ENCODE results near the gene SPIRE1. TPM values are rescaled to one million over a fixed set of nuclear protein-coding genes. Genes with fewer than 3 reads are reported as not detected.
"Not testable (repeated sequence)": the region's sequence is repeated elsewhere in the genome, so short reads cannot be mapped to it uniquely, and the experiment has no call there.

SPIRE1 gene
- total RNA-seq, 1 donor from 2014 or later, result 47.0 TPM

- DNase-seq (ENCODE audit: extremely low spot score, unreplicated experiment), result no peak
- no peak overlapping the region for H3K27ac Mint-ChIP-seq (ENCODE audit: unreplicated experiment)
- peaks cover 37% of the 10 kb centered on the region for H3K4me1 Mint-ChIP-seq (ENCODE audit: unreplicated experiment)
- H3K36me3 Mint-ChIP-seq (ENCODE audit: unreplicated experiment), result peaks cover 5% of the 10 kb centered on the region
- TF ChIP-seq CTCF (IDR thresholded peaks at IDR 0.05), result no peak
- H3K9me3 Mint-ChIP-seq (ENCODE audit: unreplicated experiment), result peaks cover 13% of the 10 kb centered on the region
- H3K4me3 Mint-ChIP-seq (ENCODE audit: unreplicated experiment), result no peak overlapping the region
- H3K27me3 Mint-ChIP-seq (ENCODE audit: unreplicated experiment), result no peaks in the 10 kb centered on the region
Observed at GRCh38 chr18:12569791-12570190, 88.1 kb downstream of the SPIRE1 start.

- Mint-ChIP-seq H3K36me3 (ENCODE audit: unreplicated experiment) (peaks cover 10% of the 10 kb centered on the region), H3K4me1 (ENCODE audit: unreplicated experiment) (peaks cover 30% of the 10 kb centered on the region), H3K9me3 (ENCODE audit: unreplicated experiment) (peaks cover 21% of the 10 kb centered on the region), H3K27me3 (ENCODE audit: unreplicated experiment) (no peaks in the 10 kb centered on the region), H3K27ac (ENCODE audit: unreplicated experiment) (no peak overlapping the region), H3K4me3 (ENCODE audit: unreplicated experiment) (no peak overlapping the region)
- no peak for TF ChIP-seq CTCF (IDR thresholded peaks at IDR 0.05)
- DNase-seq (ENCODE audit: extremely low spot score, unreplicated experiment), result no peak
Observed at GRCh38 chr18:12567849-12568248, 90.1 kb downstream of the SPIRE1 start.

DNA sequence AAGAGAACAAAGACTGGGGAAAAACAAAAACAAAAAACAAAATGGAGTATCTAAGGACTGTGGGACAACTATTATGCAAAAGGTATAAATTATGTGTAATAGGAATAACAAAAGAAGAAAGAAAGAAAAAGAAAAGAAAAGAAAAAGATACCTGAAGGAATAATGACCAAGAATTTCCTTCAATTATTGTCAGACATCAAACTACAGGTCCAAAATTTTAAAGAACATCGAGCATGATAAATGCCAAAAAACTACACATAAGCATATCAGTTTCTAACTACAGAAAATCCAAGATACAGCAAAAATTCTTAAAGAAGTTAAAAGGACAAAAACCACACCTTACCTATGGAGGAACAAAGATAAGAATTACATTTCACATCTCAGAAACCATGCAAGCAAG lies 93.0 kb downstream of the SPIRE1 start:
- TF ChIP-seq CTCF (IDR thresholded peaks at IDR 0.05), result no peak
- peaks cover 21% of the 10 kb centered on the region for H3K9me3 Mint-ChIP-seq (ENCODE audit: unreplicated experiment)
- no peaks in the 10 kb centered on the region for H3K27me3 Mint-ChIP-seq (ENCODE audit: unreplicated experiment)
- peaks cover 17% of the 10 kb centered on the region for H3K4me1 Mint-ChIP-seq (ENCODE audit: unreplicated experiment)
- H3K27ac Mint-ChIP-seq (ENCODE audit: unreplicated experiment), result no peak overlapping the region
- peaks cover 10% of the 10 kb centered on the region for H3K36me3 Mint-ChIP-seq (ENCODE audit: unreplicated experiment)
- no peak overlapping the region for H3K4me3 Mint-ChIP-seq (ENCODE audit: unreplicated experiment)
- no peak for DNase-seq (ENCODE audit: extremely low spot score, unreplicated experiment)

DNA sequence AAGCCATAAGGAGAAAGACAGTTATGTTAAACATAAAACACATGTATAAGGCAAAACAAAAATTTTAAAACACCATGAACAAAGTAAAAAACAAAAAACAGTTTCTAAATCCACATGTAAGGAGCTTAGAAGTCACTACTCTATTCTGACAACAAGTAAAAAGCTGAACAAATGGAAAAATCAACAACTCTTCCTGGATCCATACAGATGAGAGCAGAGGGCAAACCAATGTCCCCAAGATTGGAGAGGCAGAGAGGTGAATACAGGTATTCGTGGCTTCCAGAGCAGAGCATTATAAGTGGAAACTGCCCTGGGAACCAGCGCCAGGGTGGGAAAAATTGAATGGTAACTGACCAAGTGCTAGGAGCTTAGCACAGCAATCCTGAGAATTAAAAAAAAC lies 93.5 kb downstream of the SPIRE1 start:
- peaks cover 14% of the 10 kb centered on the region for H3K36me3 Mint-ChIP-seq (ENCODE audit: unreplicated experiment)

DNA sequence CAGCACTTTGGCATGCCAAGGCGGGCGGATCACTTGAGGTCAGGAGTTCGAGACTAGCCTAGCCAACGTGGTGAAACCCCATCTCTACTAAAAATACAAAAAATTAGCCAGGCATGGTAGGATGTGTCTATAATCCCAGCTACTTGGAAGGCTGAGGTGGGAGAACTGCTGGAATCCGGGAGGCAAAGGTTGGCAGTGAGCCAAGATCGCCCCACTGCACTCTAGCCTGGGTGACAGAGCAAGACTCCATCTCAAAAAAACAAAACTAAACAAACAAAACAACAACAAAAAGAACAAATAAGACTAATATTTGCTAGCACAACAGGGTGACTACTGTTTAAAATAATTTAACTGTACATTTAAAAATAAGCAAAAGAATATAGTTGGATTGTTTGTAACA lies 97.3 kb downstream of the SPIRE1 start:
- not testable (repeated sequence) for H3K27me3 Mint-ChIP-seq (ENCODE audit: unreplicated experiment); H3K4me3 Mint-ChIP-seq (ENCODE audit: unreplicated experiment); H3K27ac Mint-ChIP-seq (ENCODE audit: unreplicated experiment); H3K4me1 Mint-ChIP-seq (ENCODE audit: unreplicated experiment)
- peak; percentile 62 for DNase-seq (ENCODE audit: extremely low spot score, unreplicated experiment)
- Mint-ChIP-seq H3K36me3 (ENCODE audit: unreplicated experiment) (peaks cover 19% of the 10 kb centered on the region), H3K9me3 (ENCODE audit: unreplicated experiment) (peaks cover 18% of the 10 kb centered on the region)

More for the DNA sequence above, 93.5 kb downstream of the SPIRE1 start:
- peaks cover 21% of the 10 kb centered on the region for H3K9me3 Mint-ChIP-seq (ENCODE audit: unreplicated experiment)
- H3K4me3 Mint-ChIP-seq (ENCODE audit: unreplicated experiment), result no peak overlapping the region
- H3K27ac Mint-ChIP-seq (ENCODE audit: unreplicated experiment), result no peak overlapping the region
- no peaks in the 10 kb centered on the region for H3K27me3 Mint-ChIP-seq (ENCODE audit: unreplicated experiment)
- no peak for TF ChIP-seq CTCF (IDR thresholded peaks at IDR 0.05)
- DNase-seq (ENCODE audit: extremely low spot score, unreplicated experiment), result peak; percentile 49
- H3K4me1 Mint-ChIP-seq (ENCODE audit: unreplicated experiment), result peaks cover 12% of the 10 kb centered on the region

DNA sequence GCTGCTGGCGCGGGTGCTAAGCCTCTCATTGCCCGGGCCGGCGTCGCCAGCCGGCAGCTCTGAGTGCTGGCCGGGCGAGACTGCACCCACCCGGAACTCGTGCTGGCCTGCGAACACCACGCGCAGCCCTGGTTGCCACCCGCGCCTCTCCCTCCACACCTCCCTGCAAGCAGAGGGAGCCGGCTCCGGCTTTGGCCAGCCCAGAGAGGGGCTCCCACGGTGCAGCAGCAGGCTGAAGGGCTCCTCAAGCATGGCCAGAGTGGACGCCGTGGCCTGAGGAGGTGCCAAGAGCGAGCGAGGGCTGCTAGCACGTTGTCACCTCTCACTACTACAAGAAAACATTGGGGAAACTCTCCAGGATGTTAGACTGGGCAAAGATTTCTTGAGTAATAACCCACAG lies 98.6 kb downstream of the SPIRE1 start:
- Mint-ChIP-seq H3K27ac (ENCODE audit: unreplicated experiment) (no peak overlapping the region), H3K9me3 (ENCODE audit: unreplicated experiment) (peaks cover 14% of the 10 kb centered on the region), H3K36me3 (ENCODE audit: unreplicated experiment) (peaks cover 13% of the 10 kb centered on the region), H3K4me1 (ENCODE audit: unreplicated experiment) (no peaks in the 10 kb centered on the region), H3K27me3 (ENCODE audit: unreplicated experiment) (no peaks in the 10 kb centered on the region), H3K4me3 (ENCODE audit: unreplicated experiment) (no peak overlapping the region)
- TF ChIP-seq CTCF (IDR thresholded peaks at IDR 0.05), result no peak
- DNase-seq (ENCODE audit: extremely low spot score, unreplicated experiment), result peak; percentile 70

Data from osteocyte (in vitro differentiated cells).